ENCODE results near the gene NAPG. TPM values are rescaled to one million over a fixed set of nuclear protein-coding genes. Genes with fewer than 3 reads are reported as not detected.
A peak's percentile ranks its signal among the peaks of the same experiment; 100 is the strongest.

The NAPG gene
- total and polyA plus RNA-seq, 7 donors: 15.0 to 43.5 (median 33.7) TPM

- H3K36me3 ChIP-seq: peaks cover 0 to 10% (median 0%) of the 10 kb centered on the region in 4 donors
- WGBS, 2 donors: 50 to 55% methylated on average over 3 of the region's 3 CpGs
- peaks cover 0 to 23% (median 15%) of the 10 kb centered on the region in 4 donors for H3K4me1 ChIP-seq
Observed at GRCh38 chr18:10486362-10486761, 39.5 kb upstream of the NAPG start.

GRCh38 chr18:10487154-10487553 is 38.7 kb upstream of the NAPG start:
- H3K27ac ChIP-seq: no peak overlapping the region
- no peak for DNase-seq

More at GRCh38 chr18:10486362-10486761, 39.5 kb upstream of the NAPG start:
- no peaks in the 10 kb centered on the region for H3K27me3 ChIP-seq
- intact Hi-C loops (cut with DNase I): no loop called here
- no peak for DNase-seq
- TF ChIP-seq POLR2AphosphoS5 (IDR thresholded peaks at IDR 0.05) (no peak), CTCF (IDR thresholded peaks at IDR 0.05) (no peak), EP300 (IDR thresholded peaks at IDR 0.05) (no peak), POLR2A (IDR thresholded peaks at IDR 0.05) (no peak)
- no peak overlapping the region for H3K4me3 ChIP-seq
- H3K27ac ChIP-seq: no peak overlapping the region
- H3K9me3 ChIP-seq: no peaks in the 10 kb centered on the region

GRCh38 chr18:10488017-10488416 is 37.8 kb upstream of the NAPG start:
- H3K27ac ChIP-seq: no peak overlapping the region
- peaks cover 0 to 10% (median 0%) of the 10 kb centered on the region in 4 donors for H3K36me3 ChIP-seq
- WGBS, 2 donors: 87% methylated on average over 4 of the region's 4 CpGs
- H3K27me3 ChIP-seq: no peaks in the 10 kb centered on the region
- H3K4me3 ChIP-seq: no peak overlapping the region
- intact Hi-C loops (cut with DNase I): no loop called here
- DNase-seq: peak; percentile 83
- no peaks in the 10 kb centered on the region for H3K9me3 ChIP-seq
- TF ChIP-seq POLR2AphosphoS5 (IDR thresholded peaks at IDR 0.05): no peak
- peaks cover 0 to 23% (median 15%) of the 10 kb centered on the region in 4 donors for H3K4me1 ChIP-seq

More at GRCh38 chr18:10487154-10487553, 38.7 kb upstream of the NAPG start:
- WGBS, 2 donors: 60% methylated on average over 6 of the region's 6 CpGs
- no peak for TF ChIP-seq EP300 (IDR thresholded peaks at IDR 0.05)
- no peak for TF ChIP-seq CTCF (IDR thresholded peaks at IDR 0.05)
- no peak for TF ChIP-seq POLR2AphosphoS5 (IDR thresholded peaks at IDR 0.05)
- TF ChIP-seq POLR2A (IDR thresholded peaks at IDR 0.05): no peak
- peaks cover 0 to 23% (median 15%) of the 10 kb centered on the region in 4 donors for H3K4me1 ChIP-seq
- H3K9me3 ChIP-seq: no peaks in the 10 kb centered on the region
- no peak overlapping the region for H3K4me3 ChIP-seq
- H3K36me3 ChIP-seq: peaks cover 0 to 10% (median 0%) of the 10 kb centered on the region in 4 donors
- no peaks in the 10 kb centered on the region for H3K27me3 ChIP-seq
- intact Hi-C loops (cut with DNase I): no loop called here

GRCh38 chr18:10490401-10491165 is 35.2 kb upstream of the NAPG start:
- Histone ChIP-seq H3K27ac (no peak overlapping the region), H3K4me1 (peaks cover 0 to 23% (median 15%) of the 10 kb centered on the region in 4 donors), H3K9me3 (no peaks in the 10 kb centered on the region), H3K36me3 (peaks cover 0 to 7% (median 0%) of the 10 kb centered on the region in 4 donors), H3K4me3 (no peak overlapping the region), H3K27me3 (no peaks in the 10 kb centered on the region)
- 59 to 60% methylated on average over 14 of the region's 14 CpGs for WGBS, 2 donors
- no peak for DNase-seq
- no peak for TF ChIP-seq POLR2A (IDR thresholded peaks at IDR 0.05)
- no peak for TF ChIP-seq POLR2AphosphoS5 (IDR thresholded peaks at IDR 0.05)
- intact Hi-C loops (cut with DNase I): no loop called here

- no peaks in the 10 kb centered on the region for H3K27me3 ChIP-seq
- no peaks in the 10 kb centered on the region for H3K4me1 ChIP-seq
- H3K4me3 ChIP-seq: no peak overlapping the region
- no peak overlapping the region for H3K27ac ChIP-seq
- 82 to 85% methylated on average over 2 of the region's 2 CpGs for WGBS, 2 donors
- no peak for DNase-seq
- TF ChIP-seq POLR2AphosphoS5 (IDR thresholded peaks at IDR 0.05): no peak
- no peak for TF ChIP-seq CTCF (IDR thresholded peaks at IDR 0.05)
- no peak for TF ChIP-seq POLR2A (IDR thresholded peaks at IDR 0.05)
- no peak for TF ChIP-seq EP300 (IDR thresholded peaks at IDR 0.05)
- H3K36me3 ChIP-seq: no peaks in the 10 kb centered on the region
- no peaks in the 10 kb centered on the region for H3K9me3 ChIP-seq
- intact Hi-C loops (cut with DNase I): no loop called here
Observed at GRCh38 chr18:10495936-10496335, 29.9 kb upstream of the NAPG start.
